DOHH2 (cell line): ENCODE data around the gene ABCB6.
A peak's percentile ranks its signal among the peaks of the same experiment; 100 is the strongest.
"Not testable (repeated sequence)": the region's sequence is repeated elsewhere in the genome, so short reads cannot be mapped to it uniquely, and the experiment has no call there.

Experiments used
- H3F3A ChIP-seq: fragments of 200-600 bp; sonication (generic), shearing (Covaris generic); 2 replicates; pipeline ENCODE4 v1.6.0; 2016; ENCODE audit warnings: antibody characterized with exemption, mild to moderate bottlenecking; ENCODE audit not compliant: control insufficient read depth, insufficient read depth
- H3K27ac ChIP-seq: fragments of 200-600 bp; sonication (generic); 2 replicates; pipeline ENCODE4 v1.5.1; 2014; ENCODE audit warnings: low read depth, mild to moderate bottlenecking, low read length, moderate library complexity
- H3K27me3 ChIP-seq: fragments of 200-600 bp; sonication (generic); 2 replicates; pipeline ENCODE4 v1.6.1; 2014; ENCODE audit warnings: mild to moderate bottlenecking, low read length, mixed read lengths; ENCODE audit not compliant: control insufficient read depth
- H3K36me3 ChIP-seq: fragments of 200-600 bp; sonication (generic); 2 replicates; pipeline ENCODE4 v1.6.1; 2014; ENCODE audit warnings: mild to moderate bottlenecking, low read length, moderate library complexity, mixed read lengths; ENCODE audit not compliant: control insufficient read depth
- H3K4me1 ChIP-seq: fragments of 200-600 bp; sonication (generic); 2 replicates; pipeline ENCODE4 v1.6.1; 2014; ENCODE audit warnings: mild to moderate bottlenecking, low read length, mixed read lengths; ENCODE audit not compliant: control insufficient read depth
- H3K4me2 ChIP-seq: fragments of 200-600 bp; sonication (generic); 2 replicates; pipeline ENCODE4 v1.6.0; 2014; ENCODE audit warnings: mild to moderate bottlenecking, low read length, moderate library complexity
- H3K4me3 ChIP-seq: fragments of 200-600 bp; sonication (generic); 2 replicates; pipeline ENCODE4 v1.5.1; 2014; ENCODE audit warnings: mild to moderate bottlenecking, low read length, mixed read lengths
- H3K79me2 ChIP-seq: fragments of 200-600 bp; sonication (generic); 2 replicates; pipeline ENCODE4 v1.6.1; 2014; ENCODE audit warnings: mild to moderate bottlenecking, low read length, mixed read lengths; ENCODE audit not compliant: control insufficient read depth
- H3K9me2 ChIP-seq: fragments of 200-600 bp; sonication (generic); replicated peaks from 2 replicates; pipeline ENCODE4 v1.6.1; 2014; ENCODE audit warnings: mild to moderate bottlenecking, low read length, mixed read lengths; ENCODE audit not compliant: control insufficient read depth
- H3K9me3 ChIP-seq: fragments of 200-600 bp; sonication (generic); 2 replicates; pipeline ENCODE4 v1.6.1; 2014; ENCODE audit warnings: antibody characterized with exemption, low read length, mixed read lengths; ENCODE audit not compliant: control insufficient read depth, insufficient read depth
- H4K20me1 ChIP-seq: fragments of 200-600 bp; sonication (generic); 2 replicates; pipeline ENCODE4 v1.6.0; 2014; ENCODE audit warnings: low read depth, mild to moderate bottlenecking, antibody characterized with exemption, low read length, moderate library complexity; ENCODE audit not compliant: control insufficient read depth, insufficient read depth
- CTCF ChIP-seq: fragments of 200-600 bp; sonication (generic); IDR thresholded peaks from one replicate; pipeline ENCODE4 v1.5.1; 2014; ENCODE audit warnings: antibody characterized with exemption, mild to moderate bottlenecking, low read depth, low read length; ENCODE audit not compliant: poor library complexity, severe bottlenecking
- EZH2phosphoT487 ChIP-seq: fragments of 200-600 bp; sonication (generic); IDR thresholded peaks from 2 replicates; pipeline ENCODE4 v1.6.1; 2017; ENCODE audit warnings: borderline replicate concordance, mild to moderate bottlenecking, antibody characterized with exemption, low read length, moderate library complexity, mixed read lengths

Gene ABCB6

GRCh38 chr2:219205981-219206327 lies 12.8 kb downstream of the ABCB6 start:
- Histone ChIP-seq H3K27me3 (no peaks in the 10 kb centered on the region), H4K20me1 (no peaks in the 10 kb centered on the region), H3K4me3 (peak overlapping the region; percentile 88), H3K79me2 (peaks cover 3% of the 10 kb centered on the region; the same call in 1 of the 2 replicates), H3K27ac (peak overlapping the region; percentile 76), H3K9me3 (no peaks in the 10 kb centered on the region), H3K36me3 (peaks cover 38% of the 10 kb centered on the region), H3F3A (peaks cover 7% of the 10 kb centered on the region; the same call in 1 of the 2 replicates), H3K9me2 (no peaks in the 10 kb centered on the region), H3K4me2 (peak overlapping the region; percentile 97), H3K4me1 (peaks cover 18% of the 10 kb centered on the region)
- TF ChIP-seq EZH2phosphoT487, result no peak
- TF ChIP-seq CTCF, result no peak

GRCh38 chr2:219205165-219205538 lies 13.6 kb downstream of the ABCB6 start:
- H3K79me2 ChIP-seq, result peaks cover 3% of the 10 kb centered on the region; the same call in 1 of the 2 replicates
- no peak overlapping the region for H3K27ac ChIP-seq
- H3K4me3 ChIP-seq, result no peak overlapping the region
- H3K4me2 ChIP-seq, result no peak overlapping the region
- peaks cover 30% of the 10 kb centered on the region for H3K36me3 ChIP-seq
- H3K9me2 ChIP-seq, result no peaks in the 10 kb centered on the region
- TF ChIP-seq CTCF, result no peak
- H3K9me3 ChIP-seq, result no peaks in the 10 kb centered on the region
- no peaks in the 10 kb centered on the region for H3K27me3 ChIP-seq
- H3F3A ChIP-seq, result peaks cover 7% of the 10 kb centered on the region; the same call in 1 of the 2 replicates
- no peaks in the 10 kb centered on the region for H4K20me1 ChIP-seq
- H3K4me1 ChIP-seq, result peaks cover 18% of the 10 kb centered on the region

GRCh38 chr2:219204425-219205164 lies 14.2 kb downstream of the ABCB6 start:
- Histone ChIP-seq H3K4me3 (no peak overlapping the region), H3K9me3 (no peaks in the 10 kb centered on the region), H4K20me1 (no peaks in the 10 kb centered on the region), H3K4me1 (peaks cover 18% of the 10 kb centered on the region), H3K4me2 (no peak overlapping the region), H3K27me3 (no peaks in the 10 kb centered on the region), H3F3A (peaks cover 7% of the 10 kb centered on the region; the same call in 1 of the 2 replicates), H3K27ac (no peak overlapping the region), H3K36me3 (peaks cover 25% of the 10 kb centered on the region), H3K79me2 (peaks cover 3% of the 10 kb centered on the region; the same call in 1 of the 2 replicates), H3K9me2 (no peaks in the 10 kb centered on the region)
- TF ChIP-seq EZH2phosphoT487 (no peak), CTCF (no peak)

- not testable (repeated sequence) for H3K27ac ChIP-seq
Observed at GRCh38 chr2:219201331-219201730, 17.4 kb downstream of the ABCB6 start.

GRCh38 chr2:219200502-219201326 lies 18.0 kb downstream of the ABCB6 start:
- H3K27me3 ChIP-seq, H3K4me3 ChIP-seq, H3K4me1 ChIP-seq, H3K27ac ChIP-seq, H4K20me1 ChIP-seq, H3K4me2 ChIP-seq, H3K36me3 ChIP-seq, H3F3A ChIP-seq, H3K9me3 ChIP-seq, H3K79me2 ChIP-seq, H3K9me2 ChIP-seq: not testable (repeated sequence)

More at GRCh38 chr2:219201331-219201730, 17.4 kb downstream of the ABCB6 start:
- H3K36me3 ChIP-seq, H3K9me3 ChIP-seq, H3K27me3 ChIP-seq, H4K20me1 ChIP-seq, H3K4me2 ChIP-seq, H3K4me1 ChIP-seq, H3K79me2 ChIP-seq, H3F3A ChIP-seq, H3K9me2 ChIP-seq, H3K4me3 ChIP-seq: not testable (repeated sequence)
